HG03558 (cell line): ENCODE results near the gene PCTP.

Experiments
- ATAC-seq: cut with Tn5 transposase; IDR thresholded peaks from one replicate; pipeline ENCODE4 v1.9.1; 2021; ENCODE audit warnings: moderate number of reproducible peaks; ENCODE audit not compliant: unreplicated experiment; ENCODE audit errors: extremely low read depth

Gene PCTP

GRCh38 chr17:55750750-55751657, at the start of gene PCTP:
TSS of gene PCTP (plus strand) at chr17:55751051. CDS start at chr17:55751104, 53 bp downstream.
- ATAC-seq: peak; percentile 98

GRCh38 chr17:55702150-55702549, 48.7 kb upstream of the PCTP start:
- no peak for ATAC-seq

GRCh38 chr17:55704401-55704800, 46.5 kb upstream of the PCTP start:
- ATAC-seq: no peak

GRCh38 chr17:55705847-55706246, 45.0 kb upstream of the PCTP start:
- ATAC-seq: no peak

- ATAC-seq: no peak
Observed at GRCh38 chr17:55706808-55707773, 43.8 kb upstream of the PCTP start.

- no peak for ATAC-seq
Observed at GRCh38 chr17:55708175-55708974, 42.5 kb upstream of the PCTP start.

- ATAC-seq: no peak
Observed at GRCh38 chr17:55709440-55709839, 41.4 kb upstream of the PCTP start.

- no peak for ATAC-seq
Observed at GRCh38 chr17:55709984-55710383, 40.9 kb upstream of the PCTP start.

- ATAC-seq: no peak
Observed at GRCh38 chr17:55710410-55710809, 40.4 kb upstream of the PCTP start.

- ATAC-seq: no peak
Observed at GRCh38 chr17:55710829-55711496, 39.9 kb upstream of the PCTP start.

GRCh38 chr17:55717432-55717831, 33.4 kb upstream of the PCTP start:
- ATAC-seq: no peak

- no peak for ATAC-seq
Observed at GRCh38 chr17:55717898-55718735, 32.7 kb upstream of the PCTP start.

- no peak for ATAC-seq
Observed at GRCh38 chr17:55720919-55721836, 29.7 kb upstream of the PCTP start.

GRCh38 chr17:55722016-55722736, 28.7 kb upstream of the PCTP start:
- ATAC-seq: no peak

- ATAC-seq: no peak
Observed at GRCh38 chr17:55722742-55723487, 27.9 kb upstream of the PCTP start, which contains the start of gene TMEM100. TSS of gene TMEM100 (minus strand) at chr17:55722864. CDS start at chr17:55721070, 1,794 bp downstream.

- no peak for ATAC-seq
Observed at GRCh38 chr17:55723488-55723848, 27.4 kb upstream of the PCTP start.
